Astrocyte (in vitro differentiated cells and primary cell): ENCODE measurements around the gene SEC31B. TPM values are rescaled to one million over a fixed set of nuclear protein-coding genes. Genes with fewer than 3 reads are reported as not detected.
A peak's percentile ranks its signal among the peaks of the same experiment; 100 is the strongest.

ENCODE experiments used
- DNase-seq: peaks from one replicate; pipeline ENCODE4 v3.0.0-alpha.2; 2010; ENCODE audit warnings: low read depth
- FAIRE-seq: peaks from 2 replicates; lab custom pipeline; 2011; peaks lifted over from hg19 to GRCh38; lab: Jason Lieb, UNC
- H2AFZ ChIP-seq: 2 replicates; pipeline ENCODE4 v1.6.0; 2012; ENCODE audit warnings: low read depth, low read length, inconsistent platforms
- H3K27ac ChIP-seq: 2 replicates; pipeline ENCODE4 v1.5.1; 2011; ENCODE audit warnings: low read depth, low read length, inconsistent platforms
- H3K27me3 ChIP-seq: 2 replicates; pipeline ENCODE4 v1.6.0; 2011; ENCODE audit warnings: low read length, inconsistent platforms; ENCODE audit not compliant: insufficient read depth
- H3K36me3 ChIP-seq: 2 replicates; pipeline ENCODE4 v1.5.1; 2011; ENCODE audit warnings: low read length, inconsistent platforms; ENCODE audit not compliant: insufficient read depth
- H3K4me1 ChIP-seq: 2 replicates; pipeline ENCODE4 v1.5.1; 2011; ENCODE audit warnings: low read length, inconsistent platforms; ENCODE audit not compliant: insufficient read depth
- H3K4me2 ChIP-seq: 2 replicates; pipeline ENCODE4 v1.6.0; 2012; ENCODE audit warnings: low read length, inconsistent platforms
- H3K4me3 ChIP-seq: 2 replicates; pipeline ENCODE4 v1.5.1; 2011; ENCODE audit warnings: low read depth, mild to moderate bottlenecking, low read length, inconsistent platforms; ENCODE audit not compliant: insufficient read depth
- H3K79me2 ChIP-seq: 2 replicates; pipeline ENCODE4 v1.6.0; 2012; ENCODE audit warnings: mild to moderate bottlenecking, low read length, inconsistent platforms; ENCODE audit not compliant: insufficient read depth
- H3K9ac ChIP-seq: 2 replicates; pipeline ENCODE4 v1.6.0; 2012; ENCODE audit warnings: mild to moderate bottlenecking, low read length, inconsistent platforms
- H3K9me3 ChIP-seq: 2 replicates; pipeline ENCODE4 v1.5.1; 2012; ENCODE audit warnings: low read depth, mild to moderate bottlenecking, low read length, inconsistent platforms; ENCODE audit not compliant: insufficient read depth
- H4K20me1 ChIP-seq: 2 replicates; pipeline ENCODE4 v1.6.0; 2012; ENCODE audit warnings: low read length, inconsistent platforms; ENCODE audit not compliant: insufficient read depth
- H3K27ac Mint-ChIP-seq: one replicate; pipeline ENCODE4 v1.8.0; 2021; ENCODE audit warnings: mild to moderate bottlenecking, mixed read lengths; ENCODE audit not compliant: unreplicated experiment
- H3K27me3 Mint-ChIP-seq: one replicate; pipeline ENCODE4 v1.8.0; 2021; ENCODE audit warnings: low read depth, mixed read lengths; ENCODE audit not compliant: unreplicated experiment
- H3K36me3 Mint-ChIP-seq: one replicate; pipeline ENCODE4 v1.8.0; 2021; ENCODE audit warnings: low read depth, mixed read lengths; ENCODE audit not compliant: unreplicated experiment
- H3K4me1 Mint-ChIP-seq: one replicate; pipeline ENCODE4 v1.8.0; 2021; ENCODE audit warnings: low read depth, mixed read lengths; ENCODE audit not compliant: unreplicated experiment
- H3K4me3 Mint-ChIP-seq: one replicate; pipeline ENCODE4 v1.8.0; 2021; ENCODE audit warnings: mild to moderate bottlenecking, moderate library complexity, mixed read lengths; ENCODE audit not compliant: unreplicated experiment
- H3K9me3 Mint-ChIP-seq: one replicate; pipeline ENCODE4 v1.8.0; 2021; ENCODE audit warnings: mild to moderate bottlenecking, mixed read lengths; ENCODE audit not compliant: unreplicated experiment
- CTCF ChIP-seq: IDR thresholded peaks from 2 replicates; pipeline ENCODE4 v1.5.1; 2011; ENCODE audit warnings: low read depth, mild to moderate bottlenecking, inconsistent platforms, low read length, moderate library complexity; ENCODE audit not compliant: insufficient read depth
- EZH2 ChIP-seq: IDR thresholded peaks from 2 replicates; pipeline ENCODE4 v1.6.1; 2012; ENCODE audit warnings: mild to moderate bottlenecking, low read length, inconsistent platforms; ENCODE audit not compliant: insufficient read depth
- total RNA-seq: library from RNA; stranded (reverse); gene quantifications from 2 replicates; pipeline ENCODE4 v1.2.1, GENCODE V29; 2021

Gene SEC31B
- total RNA-seq, 1 donor from 2014 or later = 7.8 TPM

- Histone ChIP-seq H3K79me2 (no peaks in the 10 kb centered on the region), H4K20me1 (no peaks in the 10 kb centered on the region), H3K4me1 (peaks cover 24% of the 10 kb centered on the region), H3K27me3 (no peaks in the 10 kb centered on the region), H2AFZ (no peak overlapping the region), H3K9me3 (no peaks in the 10 kb centered on the region), H3K4me2 (peak overlapping the region; percentile 16), H3K27ac (no peak overlapping the region), H3K9ac (no peak overlapping the region), H3K4me3 (no peak overlapping the region), H3K36me3 (no peaks in the 10 kb centered on the region)
- H3K4me3 Mint-ChIP-seq = no peak overlapping the region
- peaks cover 8% of the 10 kb centered on the region for H3K4me1 Mint-ChIP-seq
- TF ChIP-seq EZH2 (no peak), CTCF (no peak)
- no peaks in the 10 kb centered on the region for H3K9me3 Mint-ChIP-seq
- peaks cover 6% of the 10 kb centered on the region for H3K27me3 Mint-ChIP-seq
- peaks cover 22% of the 10 kb centered on the region for H3K36me3 Mint-ChIP-seq
- no peak for FAIRE-seq
- peak; percentile 44 for DNase-seq
- H3K27ac Mint-ChIP-seq = no peak overlapping the region
These were observed 15.6 kb downstream of the SEC31B start for GRCh38 chr10:100504096-100504495.

DNA sequence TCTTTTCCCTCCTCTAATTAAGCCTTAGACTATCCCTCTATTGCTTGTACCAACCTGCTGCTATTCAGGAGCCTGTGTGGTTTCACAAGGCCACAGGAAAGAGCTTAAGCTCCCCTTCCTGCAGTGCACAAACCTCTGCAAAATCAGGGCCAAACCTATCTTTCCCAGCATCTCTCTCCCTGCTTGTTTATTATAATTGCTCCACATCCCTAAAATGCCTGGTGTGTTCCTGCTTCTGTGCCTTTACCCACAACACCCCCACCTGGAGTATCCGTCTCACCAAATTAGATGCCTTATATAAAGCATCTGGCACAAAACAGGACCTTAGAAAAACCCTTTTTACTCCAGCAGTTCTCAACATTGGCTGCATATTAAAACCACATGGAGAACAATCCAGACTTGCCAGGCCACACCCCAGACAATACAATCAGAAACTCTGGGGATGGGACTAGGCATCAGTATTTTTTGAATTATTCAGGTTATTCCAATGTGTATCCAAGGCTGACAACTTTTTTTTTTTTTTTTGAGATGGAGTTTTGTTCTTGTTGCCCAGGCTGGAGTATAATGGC lies 16.7 kb downstream of the SEC31B start:
- H3K4me1 Mint-ChIP-seq = peaks cover 8% of the 10 kb centered on the region
- Histone ChIP-seq H3K27ac (no peak overlapping the region), H3K4me1 (peaks cover 21% of the 10 kb centered on the region), H3K4me2 (no peak overlapping the region), H3K27me3 (no peaks in the 10 kb centered on the region), H4K20me1 (no peaks in the 10 kb centered on the region), H3K9me3 (no peaks in the 10 kb centered on the region), H3K9ac (no peak overlapping the region), H3K4me3 (no peak overlapping the region), H3K79me2 (no peaks in the 10 kb centered on the region), H3K36me3 (no peaks in the 10 kb centered on the region), H2AFZ (no peak overlapping the region)
- FAIRE-seq = no peak
- no peaks in the 10 kb centered on the region for H3K9me3 Mint-ChIP-seq
- no peak overlapping the region for H3K4me3 Mint-ChIP-seq
- H3K36me3 Mint-ChIP-seq = peaks cover 24% of the 10 kb centered on the region
- no peak for DNase-seq
- peaks cover 10% of the 10 kb centered on the region for H3K27me3 Mint-ChIP-seq
- TF ChIP-seq EZH2 = no peak
- TF ChIP-seq CTCF = no peak
- peak overlapping the region; percentile 42 for H3K27ac Mint-ChIP-seq

DNA sequence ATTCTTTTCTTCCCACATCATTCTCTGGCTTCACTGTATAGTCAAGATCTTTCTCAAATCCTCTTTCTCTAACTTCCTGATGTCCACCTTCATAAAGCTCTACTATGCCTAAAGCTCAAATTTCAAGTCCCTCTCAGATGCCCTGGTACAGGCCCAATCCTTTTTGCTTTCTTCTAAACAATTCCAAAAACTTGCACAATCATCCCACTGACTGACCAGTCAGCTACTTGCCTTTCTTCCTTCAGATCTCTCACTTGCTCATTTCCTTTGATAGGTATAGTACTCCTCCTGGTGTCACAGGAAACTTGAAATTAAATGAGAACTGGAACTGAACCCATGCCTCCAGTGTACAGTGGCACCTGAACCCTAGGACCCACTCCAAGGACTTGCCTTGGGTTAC lies 18.2 kb downstream of the SEC31B start:
- FAIRE-seq = no peak

More for the DNA sequence above, 18.2 kb downstream of the SEC31B start:
- no peaks in the 10 kb centered on the region for H3K9me3 Mint-ChIP-seq
- H3K4me3 Mint-ChIP-seq = no peak overlapping the region
- peaks cover 29% of the 10 kb centered on the region for H3K36me3 Mint-ChIP-seq
- H3K27me3 Mint-ChIP-seq = peaks cover 19% of the 10 kb centered on the region
- no peaks in the 10 kb centered on the region for H4K20me1 ChIP-seq
- H3K4me3 ChIP-seq = no peak overlapping the region
- no peak overlapping the region for H3K27ac Mint-ChIP-seq
- no peaks in the 10 kb centered on the region for H3K36me3 ChIP-seq
- H3K4me2 ChIP-seq = no peak overlapping the region
- peaks cover 8% of the 10 kb centered on the region for H3K4me1 Mint-ChIP-seq
- H3K4me1 ChIP-seq = peaks cover 11% of the 10 kb centered on the region
- H3K9ac ChIP-seq = no peak overlapping the region
- H3K27ac ChIP-seq = no peak overlapping the region
- no peaks in the 10 kb centered on the region for H3K79me2 ChIP-seq
- no peaks in the 10 kb centered on the region for H3K27me3 ChIP-seq
- no peaks in the 10 kb centered on the region for H3K9me3 ChIP-seq
- no peak overlapping the region for H2AFZ ChIP-seq
- no peak for TF ChIP-seq EZH2
- no peak for TF ChIP-seq CTCF
- no peak for DNase-seq
